Neural cell (in vitro differentiated cells): ENCODE results near the gene NTHL1.

ENCODE experiments used
- EP300 ChIP-seq: fragments of 450-650 bp; conservative IDR thresholded peaks from 2 replicates; pipeline ENCODE4 v1.6.1; 2014; ENCODE audit warnings: antibody characterized with exemption, mild to moderate bottlenecking, moderate library complexity; ENCODE audit not compliant: poor library complexity, severe bottlenecking
- EZH2 ChIP-seq: fragments of 200-600, 300-800 bp; shearing (Covaris generic), sonication (generic); IDR thresholded peaks from 2 replicates; pipeline ENCODE4 v1.6.1; 2014; ENCODE audit warnings: antibody characterized with exemption, low read length, borderline replicate concordance, mild to moderate bottlenecking; ENCODE audit not compliant: insufficient read depth, poor library complexity, severe bottlenecking
- POLR2AphosphoS5 ChIP-seq: IDR thresholded peaks from 2 replicates; pipeline ENCODE4 v1.6.1; 2012
- RAD21 ChIP-seq: fragments of 450-650 bp; conservative IDR thresholded peaks from 2 replicates; pipeline ENCODE4 v1.6.1; 2014; ENCODE audit warnings: antibody characterized with exemption, mild to moderate bottlenecking, moderate library complexity
- REST ChIP-seq: IDR thresholded peaks from 2 replicates; pipeline ENCODE4 v1.6.1; 2012; ENCODE audit warnings: borderline replicate concordance
- TF ChIP-seq, protein P1 (sequence below): fragments of 450-650 bp; IDR thresholded peaks from 2 replicates; pipeline ENCODE4 v1.5.1; 2014; ENCODE audit warnings: antibody characterized with exemption, mild to moderate bottlenecking, moderate library complexity; ENCODE audit not compliant: poor library complexity, severe bottlenecking

- TF ChIP-seq EZH2 (no peak), POLR2AphosphoS5 (no peak), REST (no peak), RAD21 (no peak), EP300 (no peak)
- TF ChIP-seq, protein P1, sequence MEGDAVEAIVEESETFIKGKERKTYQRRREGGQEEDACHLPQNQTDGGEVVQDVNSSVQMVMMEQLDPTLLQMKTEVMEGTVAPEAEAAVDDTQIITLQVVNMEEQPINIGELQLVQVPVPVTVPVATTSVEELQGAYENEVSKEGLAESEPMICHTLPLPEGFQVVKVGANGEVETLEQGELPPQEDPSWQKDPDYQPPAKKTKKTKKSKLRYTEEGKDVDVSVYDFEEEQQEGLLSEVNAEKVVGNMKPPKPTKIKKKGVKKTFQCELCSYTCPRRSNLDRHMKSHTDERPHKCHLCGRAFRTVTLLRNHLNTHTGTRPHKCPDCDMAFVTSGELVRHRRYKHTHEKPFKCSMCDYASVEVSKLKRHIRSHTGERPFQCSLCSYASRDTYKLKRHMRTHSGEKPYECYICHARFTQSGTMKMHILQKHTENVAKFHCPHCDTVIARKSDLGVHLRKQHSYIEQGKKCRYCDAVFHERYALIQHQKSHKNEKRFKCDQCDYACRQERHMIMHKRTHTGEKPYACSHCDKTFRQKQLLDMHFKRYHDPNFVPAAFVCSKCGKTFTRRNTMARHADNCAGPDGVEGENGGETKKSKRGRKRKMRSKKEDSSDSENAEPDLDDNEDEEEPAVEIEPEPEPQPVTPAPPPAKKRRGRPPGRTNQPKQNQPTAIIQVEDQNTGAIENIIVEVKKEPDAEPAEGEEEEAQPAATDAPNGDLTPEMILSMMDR = no peak
These were observed 7.4 kb downstream of the NTHL1 start for GRCh38 chr16:2040041-2040786.
